ENCODE data around the gene FGF12. TPM values are rescaled to one million over a fixed set of nuclear protein-coding genes. Genes with fewer than 3 reads are reported as not detected.

Gene FGF12
- total RNA-seq, 1 donor from 2014 or later = 1.6 TPM

DNA sequence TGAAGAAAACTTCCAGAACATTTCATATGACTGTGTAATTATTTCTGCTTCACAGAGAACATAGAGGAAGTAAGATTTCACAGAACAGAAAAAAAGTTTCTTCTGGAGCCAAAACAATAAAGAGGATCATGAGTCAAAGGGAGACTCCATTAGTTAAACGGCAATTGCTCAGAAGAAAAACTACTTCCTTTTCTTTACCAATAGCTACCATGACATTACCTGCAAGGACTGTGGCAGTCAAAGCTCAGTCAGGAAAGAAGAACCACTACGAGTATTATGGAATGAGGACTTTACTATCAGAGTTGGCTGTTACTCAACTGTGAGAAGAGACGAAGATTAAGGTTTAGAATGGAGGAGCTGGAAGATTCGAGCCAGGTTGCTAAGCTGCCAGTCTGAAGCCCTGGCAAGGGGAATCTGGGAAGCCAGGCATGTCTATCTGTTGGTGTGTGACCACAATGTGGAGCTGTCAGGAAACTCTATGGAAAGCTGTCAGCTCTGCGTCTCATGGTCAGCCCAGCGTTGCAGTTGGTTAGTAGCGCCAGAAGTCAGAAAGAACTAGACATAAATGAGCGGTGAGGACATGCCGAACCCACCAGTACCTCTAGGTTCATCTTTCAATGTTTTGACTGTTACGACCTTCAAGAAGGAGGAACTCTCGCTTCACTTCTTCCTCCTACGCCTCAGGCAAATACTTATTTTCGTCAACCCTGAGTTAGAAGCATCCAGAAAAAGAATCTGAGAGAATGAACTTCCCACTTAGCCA is 604.3 kb downstream of the FGF12 start:
- DNase-seq (ENCODE audit: low read depth) = peak; percentile 58

- no peak for DNase-seq (ENCODE audit: low read depth)
These were observed 605.4 kb downstream of the FGF12 start for GRCh38 chr3:192121923-192122322.

- no peak for DNase-seq (ENCODE audit: low read depth)
These were observed 618.5 kb downstream of the FGF12 start for GRCh38 chr3:192108820-192109219.

- no peak for DNase-seq (ENCODE audit: low read depth)
These were observed 620.8 kb downstream of the FGF12 start for GRCh38 chr3:192106543-192106942.

- DNase-seq (ENCODE audit: low read depth) = no peak
These were observed 634.8 kb downstream of the FGF12 start for GRCh38 chr3:192092388-192093005.

DNA sequence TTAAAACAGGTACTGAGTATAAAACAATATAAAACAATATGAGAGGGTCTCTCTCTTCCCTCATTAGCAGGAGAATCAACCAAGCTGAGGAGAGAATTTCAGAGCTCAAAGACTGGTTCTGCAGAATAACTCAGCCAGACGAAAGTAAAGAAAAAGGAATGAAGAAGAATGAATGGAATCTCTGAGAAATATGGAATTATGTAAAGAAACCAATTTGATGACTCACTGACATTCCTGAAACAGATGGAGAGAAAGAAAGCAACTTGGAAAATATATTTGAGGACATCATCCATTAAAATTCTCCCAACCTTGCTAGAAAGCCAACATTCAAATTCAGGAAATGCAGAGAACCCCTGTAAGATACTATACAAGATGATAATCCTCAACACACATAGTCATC is 635.5 kb downstream of the FGF12 start:
- DNase-seq (ENCODE audit: low read depth) = no peak

GRCh38 chr3:192090586-192090985 is 636.8 kb downstream of the FGF12 start:
- peak; percentile 70 for DNase-seq (ENCODE audit: low read depth)

Other genes with a start within 250 kb of the FGF12 start
- gene MB21D2, start 190.3 kb upstream of the FGF12 start, total RNA-seq = 13.9 and 61.8 TPM in 2 replicates

Data from renal cortical epithelial cell (primary cell).